A549 treated with GW870086 at 1 μM for 4 hours (cell line): Measurements from ENCODE around the gene PDCD1. TPM values are rescaled to one million over a fixed set of nuclear protein-coding genes. Genes with fewer than 3 reads are reported as not detected.

Experiments
- total RNA-seq: library from RNA; stranded (reverse); fragments of 200-300 nt; extraction: Qiagen RNA extraction; gene quantifications from 5 replicates; pipeline ENCODE4 v1.2.3, GENCODE V29; 2022; ENCODE audit warnings: low read depth

The PDCD1 gene
- total RNA-seq = not detected in 5 replicates

GRCh38 chr2:241858206-241859016 lies at the start of gene PDCD1:
PDCD1 (minus strand) TSS chr2:241858894; CDS start chr2:241858838, 56 bp downstream.

GRCh38 chr2:241869087-241869961 lies 10.6 kb upstream of the PDCD1 start, which contains the start of gene RTP5:
RTP5 (plus strand) TSS chr2:241869729; CDS start chr2:241869757, 28 bp downstream.

DNA sequence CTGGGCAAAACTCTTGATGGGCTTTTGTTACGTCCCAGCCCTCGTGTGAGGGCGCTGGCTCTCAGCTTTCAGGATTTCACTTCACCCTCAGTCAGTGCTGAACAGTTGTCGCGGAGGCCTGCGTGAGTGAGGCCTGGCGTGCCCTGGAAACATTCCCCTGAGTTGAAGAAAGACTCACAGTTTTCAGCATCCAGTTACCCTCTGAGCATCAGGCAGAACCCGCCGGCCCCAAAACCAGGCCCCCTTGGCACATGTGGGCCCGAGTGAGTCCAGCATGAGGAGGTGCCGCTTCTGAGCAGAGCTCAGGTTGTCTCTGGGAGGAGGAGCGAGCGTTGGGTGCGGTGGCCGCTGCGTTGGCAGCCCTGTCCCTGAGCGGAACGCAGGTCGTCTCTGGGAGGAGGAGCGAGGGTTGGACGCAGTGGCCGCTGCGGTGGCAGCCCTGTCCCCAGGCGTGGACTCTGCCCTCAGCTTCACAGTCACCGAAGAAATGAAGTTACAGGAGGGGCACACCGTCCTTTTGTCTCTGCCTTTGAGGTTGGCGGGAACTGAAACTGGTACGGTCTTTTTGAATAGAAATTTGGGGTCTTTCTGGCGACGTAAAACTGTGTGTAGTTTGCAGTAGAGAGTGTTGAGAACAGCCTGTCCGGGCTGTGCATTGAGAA lies 49.8 kb downstream of the PDCD1 start, which contains the start of gene NEU4:
NEU4 (plus strand) TSS at position 473 of the 662 bp plus-strand sequence. CDS start 5,292 bp downstream, outside the sequence.

Other genes with a start within 250 kb of the PDCD1 start
- 59.5 to 87.8 TPM (median 76.1 TPM) in 5 replicates for gene THAP4, start 221.7 kb downstream of the PDCD1 start, total RNA-seq
- 41.6 to 64.8 TPM (median 50.7 TPM) in 5 replicates for gene ATG4B, start 221.2 kb downstream of the PDCD1 start, total RNA-seq
- gene DTYMK, start 172.1 kb downstream of the PDCD1 start, total RNA-seq = 126 to 157 TPM (median 137 TPM) in 5 replicates
- 19.5 to 25.6 TPM (median 21.7 TPM) in 5 replicates for gene ING5, start 156.9 kb downstream of the PDCD1 start, total RNA-seq
- 6.6 to 9.2 TPM (median 8.7 TPM) in 5 replicates for gene D2HGDH, start 124.3 kb downstream of the PDCD1 start, total RNA-seq
- gene GAL3ST2, start 82.1 kb downstream of the PDCD1 start, total RNA-seq = 0.10 to 0.34 TPM (median 0.13 TPM) in 5 replicates
- gene NEU4, start 49.7 kb downstream of the PDCD1 start, total RNA-seq = 0.08 to 0.48 TPM (median 0.19 TPM) in 5 replicates
- gene RTP5, start 10.8 kb upstream of the PDCD1 start, total RNA-seq = not detected in 5 replicates